ENCODE measurements around the gene PDGFD. TPM values are rescaled to one million over a fixed set of nuclear protein-coding genes. Genes with fewer than 3 reads are reported as not detected.

Gene PDGFD
- total and polyA plus RNA-seq, 2 donors (not counting 1 experiment from before 2014, with no cell fraction given) = 0.07 to 0.71 TPM

DNA sequence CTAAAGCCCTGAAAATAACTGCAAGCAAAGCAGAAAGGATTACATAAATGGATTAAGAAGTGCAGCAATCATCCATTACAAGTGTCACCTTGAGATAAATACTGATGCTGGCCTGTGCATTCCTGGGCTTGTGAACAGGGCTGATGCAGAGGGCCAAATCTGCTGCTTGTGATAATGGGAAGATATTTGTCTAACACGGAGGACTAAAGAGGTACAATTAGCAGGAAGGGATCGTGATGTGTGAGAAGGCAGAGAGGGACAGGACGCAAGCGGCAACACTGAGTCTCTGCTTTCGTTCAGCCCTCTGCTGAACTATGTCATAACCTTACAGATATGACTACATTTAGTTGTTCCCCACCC lies 235.2 kb downstream of the PDGFD start:
- H3K27ac Mint-ChIP-seq = no peak overlapping the region
- H3K27me3 ChIP-seq (replicated peaks in 1 of 4; ENCODE audit: control extremely low read depth in 1 of 4, control insufficient read depth in 3 of 4, insufficient read depth in 4 of 4, low read length in 3 of 4) = no peaks in the 10 kb centered on the region
- no peak for DNase-seq
- H3K9ac ChIP-seq (ENCODE audit: low read length) = no peak overlapping the region
- no peak overlapping the region for H3K4me2 ChIP-seq (replicated peaks; ENCODE audit: low read depth, low read length, poor library complexity, severe bottlenecking)
- POLR2A ChIA-PET = no interaction called here
- no peak overlapping the region for H3K4me3 ChIP-seq (ENCODE audit: control extremely low read depth in 1 of 5, extremely low read depth in 1 of 5, insufficient read depth in 1 of 5, low read depth in 2 of 5, low read length in 4 of 5)
- peaks cover 0 to 7% of the 10 kb centered on the region in 2 donors for H3K4me1 ChIP-seq (ENCODE audit: control insufficient read depth in 2 of 2, insufficient read depth in 2 of 2, low read length in 2 of 2)
- TF ChIP-seq CTCF (IDR thresholded peaks at IDR 0.05) = no peak
- no peak for TF ChIP-seq EZH2 (IDR thresholded peaks at IDR 0.05; ENCODE audit: borderline replicate concordance, insufficient read depth, low read depth, low read length, poor library complexity, severe bottlenecking)
- ATAC-seq (ENCODE audit: low read depth) = no peak
- H3K9me3 Mint-ChIP-seq (ENCODE audit: insufficient read depth) = no peaks in the 10 kb centered on the region
- H3K36me3 ChIP-seq (replicated peaks in 1 of 2; ENCODE audit: control extremely low read depth in 1 of 2, control insufficient read depth in 1 of 2, extremely low read depth in 1 of 2, insufficient read depth in 2 of 2, low read length in 1 of 2) = no peaks in the 10 kb centered on the region
- no peaks in the 10 kb centered on the region for H3K9me3 ChIP-seq (ENCODE audit: control extremely low read depth in 1 of 3, control insufficient read depth in 2 of 3, insufficient read depth in 1 of 3, low read length in 2 of 3)
- CTCF ChIA-PET = no interaction called here
- no peaks in the 10 kb centered on the region for H3K79me2 ChIP-seq (ENCODE audit: control insufficient read depth, insufficient read depth, low read length)
- WGBS (ENCODE audit: insufficient coverage) = 43% methylated on average over 1 of the region's 5 CpGs
- H3K4me3 Mint-ChIP-seq = no peak overlapping the region
- H3K27me3 Mint-ChIP-seq = no peaks in the 10 kb centered on the region
- intact Hi-C loops (cut with micrococcal nuclease) = no loop called here
- peaks cover 15% of the 10 kb centered on the region for H3K4me1 Mint-ChIP-seq
- no peaks in the 10 kb centered on the region for H4K20me1 ChIP-seq (ENCODE audit: control insufficient read depth, insufficient read depth, low read length, poor library complexity, severe bottlenecking)
- H2AFZ ChIP-seq (ENCODE audit: insufficient read depth, low read depth, low read length, poor library complexity, severe bottlenecking) = no peak overlapping the region
- no peak overlapping the region for H3K27ac ChIP-seq (ENCODE audit: low read length in 2 of 2)

DNA sequence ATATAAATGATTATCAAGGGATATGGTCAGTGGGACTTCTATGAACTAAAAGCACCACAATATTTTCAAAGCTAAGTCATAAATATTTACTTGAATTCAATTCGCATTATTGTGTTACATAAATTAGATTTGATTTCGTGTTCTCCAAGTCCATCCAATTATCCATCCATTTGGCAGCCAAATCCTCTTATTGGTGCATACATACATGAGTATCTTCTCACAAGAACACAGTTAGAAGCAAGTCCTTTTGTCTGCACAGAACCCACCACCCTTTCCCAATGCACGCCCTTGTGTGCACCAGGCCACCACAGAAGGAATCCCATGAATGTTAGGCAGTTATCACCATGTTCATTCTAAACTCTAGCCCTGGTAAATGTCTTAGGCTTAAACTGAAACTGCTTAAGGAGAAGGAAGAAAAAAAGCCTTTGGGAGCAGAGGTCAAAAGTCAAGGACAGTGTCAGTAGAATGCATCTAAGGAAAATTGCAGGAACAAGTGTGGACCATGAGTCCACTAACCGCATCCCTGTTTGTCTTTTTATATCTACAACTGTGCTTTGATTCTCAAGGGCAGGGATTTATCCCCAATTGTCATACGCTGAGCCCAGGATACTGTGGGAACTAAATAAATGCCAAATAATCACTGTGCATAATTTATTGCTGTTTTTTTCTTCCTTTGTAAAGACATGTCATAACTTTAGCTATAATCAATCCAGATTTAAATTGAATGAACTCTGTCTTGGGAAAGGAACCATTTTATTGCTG lies 235.7 kb downstream of the PDGFD start:
- Mint-ChIP-seq H3K9me3 (ENCODE audit: insufficient read depth) (no peaks in the 10 kb centered on the region), H3K27ac (no peak overlapping the region), H3K27me3 (no peaks in the 10 kb centered on the region), H3K4me3 (no peak overlapping the region), H3K4me1 (peaks cover 15% of the 10 kb centered on the region)
- Histone ChIP-seq H3K4me1 (ENCODE audit: control insufficient read depth in 2 of 2, insufficient read depth in 2 of 2, low read length in 2 of 2) (peaks cover 0 to 7% of the 10 kb centered on the region in 2 donors), H3K4me3 (ENCODE audit: control extremely low read depth in 1 of 5, extremely low read depth in 1 of 5, insufficient read depth in 1 of 5, low read depth in 2 of 5, low read length in 4 of 5) (no peak overlapping the region), H3K9me3 (ENCODE audit: control extremely low read depth in 1 of 3, control insufficient read depth in 2 of 3, insufficient read depth in 1 of 3, low read length in 2 of 3) (no peaks in the 10 kb centered on the region), H3K27me3 (replicated peaks in 1 of 4; ENCODE audit: control extremely low read depth in 1 of 4, control insufficient read depth in 3 of 4, insufficient read depth in 4 of 4, low read length in 3 of 4) (no peaks in the 10 kb centered on the region), H4K20me1 (ENCODE audit: control insufficient read depth, insufficient read depth, low read length, poor library complexity, severe bottlenecking) (no peaks in the 10 kb centered on the region), H2AFZ (ENCODE audit: insufficient read depth, low read depth, low read length, poor library complexity, severe bottlenecking) (no peak overlapping the region), H3K4me2 (replicated peaks; ENCODE audit: low read depth, low read length, poor library complexity, severe bottlenecking) (no peak overlapping the region), H3K9ac (ENCODE audit: low read length) (no peak overlapping the region), H3K36me3 (replicated peaks in 1 of 2; ENCODE audit: control extremely low read depth in 1 of 2, control insufficient read depth in 1 of 2, extremely low read depth in 1 of 2, insufficient read depth in 2 of 2, low read length in 1 of 2) (no peaks in the 10 kb centered on the region), H3K27ac (ENCODE audit: low read length in 2 of 2) (no peak overlapping the region), H3K79me2 (ENCODE audit: control insufficient read depth, insufficient read depth, low read length) (no peaks in the 10 kb centered on the region)
- CTCF ChIA-PET = interaction anchor here (0.7 kb wide), 1 partner anchor 1017 kb away, joined by 3 read pairs; no protein-coding TSS in a partner anchor
- 100% methylated on average over 1 of the region's 5 CpGs for WGBS (ENCODE audit: insufficient coverage)
- no peak for DNase-seq
- TF ChIP-seq CTCF (IDR thresholded peaks at IDR 0.05) = no peak
- TF ChIP-seq EZH2 (IDR thresholded peaks at IDR 0.05; ENCODE audit: borderline replicate concordance, insufficient read depth, low read depth, low read length, poor library complexity, severe bottlenecking) = no peak
- intact Hi-C loops (cut with micrococcal nuclease) = no loop called here
- POLR2A ChIA-PET = no interaction called here
- no peak for ATAC-seq (ENCODE audit: low read depth)

Measured in B cell (primary cell).